Stimulated activated CD8-positive, alpha-beta memory T cell treated with anti-CD3 and anti-CD28 coated beads, Interleukin-2, amount 100 ng/mL, for 1 hour (primary cell): ENCODE measurements around the gene GOLIM4.
"Not testable (repeated sequence)": the region's sequence is repeated elsewhere in the genome, so short reads cannot be mapped to it uniquely, and the experiment has no call there.

Experiments
- DNase-seq, 2 donors: peaks; one replicate each; pipeline ENCODE4 v3.0.0-alpha.2; 2020; ENCODE audit warnings: low read depth in 2 of 2

Gene GOLIM4

GRCh38 chr3:168080022-168080421 lies 15.7 kb downstream of the GOLIM4 start:
- no peak for DNase-seq

GRCh38 chr3:168077091-168077490 lies 18.6 kb downstream of the GOLIM4 start:
- no peak for DNase-seq

- no peak for DNase-seq
Measured at GRCh38 chr3:168073842-168074605, 21.7 kb downstream of the GOLIM4 start.

- no peak for DNase-seq
Measured at GRCh38 chr3:168072323-168072650, 23.4 kb downstream of the GOLIM4 start.

GRCh38 chr3:168071591-168072322 lies 24.0 kb downstream of the GOLIM4 start:
- no peak for DNase-seq

GRCh38 chr3:168070919-168071318 lies 24.8 kb downstream of the GOLIM4 start:
- no peak for DNase-seq

GRCh38 chr3:168068346-168068745 lies 27.4 kb downstream of the GOLIM4 start:
- no peak for DNase-seq

GRCh38 chr3:168066882-168067281 lies 28.8 kb downstream of the GOLIM4 start:
- DNase-seq = no peak

GRCh38 chr3:168065569-168065968 lies 30.2 kb downstream of the GOLIM4 start:
- no peak for DNase-seq

GRCh38 chr3:168063122-168063521 lies 32.6 kb downstream of the GOLIM4 start:
- DNase-seq = no peak

- no peak for DNase-seq
Measured at GRCh38 chr3:168062679-168063078, 33.0 kb downstream of the GOLIM4 start.

GRCh38 chr3:168061332-168061996 lies 34.3 kb downstream of the GOLIM4 start:
- DNase-seq = no peak

GRCh38 chr3:168060317-168060716 lies 35.4 kb downstream of the GOLIM4 start:
- no peak for DNase-seq

- no peak for DNase-seq
Measured at GRCh38 chr3:168058481-168058880, 37.2 kb downstream of the GOLIM4 start.

GRCh38 chr3:168056398-168057230 lies 39.1 kb downstream of the GOLIM4 start:
- DNase-seq = not testable (repeated sequence)

- no peak for DNase-seq
Measured at GRCh38 chr3:168054447-168054846, 41.3 kb downstream of the GOLIM4 start.

- no peak for DNase-seq
Measured at GRCh38 chr3:168053115-168053514, 42.6 kb downstream of the GOLIM4 start.

- DNase-seq = no peak
Measured at GRCh38 chr3:168052515-168052914, 43.2 kb downstream of the GOLIM4 start.

GRCh38 chr3:168051531-168052471 lies 43.9 kb downstream of the GOLIM4 start:
- DNase-seq = no peak

GRCh38 chr3:168051070-168051469 lies 44.7 kb downstream of the GOLIM4 start:
- DNase-seq = no peak
